Right cardiac atrium (tissue), 5 donors: ENCODE measurements around the gene PCSK4. TPM values are rescaled to one million over a fixed set of nuclear protein-coding genes. Genes with fewer than 3 reads are reported as not detected.
A peak's percentile ranks its signal among the peaks of the same experiment; 100 is the strongest.
"Not testable (repeated sequence)": the region's sequence is repeated elsewhere in the genome, so short reads cannot be mapped to it uniquely, and the experiment has no call there.

Experiments
- ATAC-seq, 2 donors: fragments of 200-7000 bp; cut with Tn5 transposase; one replicate each; pipeline versions ENCODE4 v1.8.0 to v1.9.1; 2020; ENCODE audit warnings: moderate library complexity in 2 of 2, mild to moderate bottlenecking in 1 of 2
- DNase-seq, 3 donors: peaks; one replicate each; pipeline ENCODE4 v3.0.0-alpha.2; 2020
- H3K27ac ChIP-seq: one replicate; pipeline ENCODE4 v1.5.1; 2013; ENCODE audit warnings: mild to moderate bottlenecking, low read length, control low read depth, moderate library complexity
- H3K27me3 ChIP-seq: one replicate; pipeline ENCODE4 v1.6.1; 2013; ENCODE audit not compliant: control insufficient read depth, insufficient read depth
- H3K4me1 ChIP-seq: one replicate; pipeline ENCODE4 v1.6.1; 2013; ENCODE audit warnings: low read length; ENCODE audit not compliant: control insufficient read depth, insufficient read depth
- H3K4me3 ChIP-seq: one replicate; pipeline ENCODE4 v1.5.1; 2013; ENCODE audit warnings: low read length, control low read depth
- H3K9me3 ChIP-seq: one replicate; pipeline ENCODE4 v1.6.1; 2013; ENCODE audit warnings: low read length; ENCODE audit not compliant: control insufficient read depth
- WGBS: extraction: QIAGEN DNeasy Blood & Tissue Kit; methylation state at CpG from one replicate; pipeline ENCODE4 v1.1.7; 2013; 5-methylcytosine and 5-hydroxymethylcytosine counted together
- intact Hi-C, 4 donors: fragments of 100-400 bp; cut with DNase I; formaldehyde crosslinking; loops; one replicate each; pipeline versions ENCODE4 v1.11.0 to v1.14.0; 2022 to 2023
- long read RNA-seq, 4 donors: library from polyadenylated mRNA; unstranded; transcript quantifications; one replicate each; pipeline ENCODE4 v2.0.0, GENCODE V29; 2020 to 2021
- polyA plus RNA-seq: library from polyadenylated mRNA; stranded (reverse); fragments of 200-250 nt; gene quantifications from one replicate; pipeline ENCODE4 v1.2.3, GENCODE V29; 2013
- total RNA-seq, 4 donors: library from RNA; stranded (reverse); fragmentation: NEBNext Ultra II Directional; extraction: Animal tissue kit (Norgen Biotek cat#: 25700); gene quantifications; one replicate each; pipeline ENCODE4 v1.2.1, GENCODE V29; 2021
- donor health status: healthy with polysubstance abuse.
- donor health status: DM: no; HTN: yes; CAD: no.
- donor health status: DM: no; HTN: no; CAD: no.
- donor health status: DM: no; HTN: yes; CAD: no; lungs with severe emphysema.
- donor health status: DM: yes; HTN: yes; CAD: no.

Gene PCSK4
- total RNA-seq (1 to 10 TPM in 3 of 4 donors, under 1 TPM in 1; 0.33 to 2.4 (median 1.4) TPM), polyA plus RNA-seq (1.7 TPM)
- long read RNA-seq, donor 1, partial matches to known transcripts, result 0 of 5 reads
- long read RNA-seq, donor 1, other reads (novel, unspliced or antisense), result 5 of 5 reads
- long read RNA-seq, donor 2, partial matches to known transcripts, result 0 of 2 reads
- long read RNA-seq, donor 2, other reads (novel, unspliced or antisense), result 2 of 2 reads
- long read RNA-seq, donor 3, partial matches to known transcripts, result 0 of 2 reads
- long read RNA-seq, donor 3, other reads (novel, unspliced or antisense), result 1 of 2 reads
- long read RNA-seq, donor 4, partial matches to known transcripts, result 0 of 2 reads
- long read RNA-seq, donor 4, other reads (novel, unspliced or antisense), result 1 of 2 reads

DNA sequence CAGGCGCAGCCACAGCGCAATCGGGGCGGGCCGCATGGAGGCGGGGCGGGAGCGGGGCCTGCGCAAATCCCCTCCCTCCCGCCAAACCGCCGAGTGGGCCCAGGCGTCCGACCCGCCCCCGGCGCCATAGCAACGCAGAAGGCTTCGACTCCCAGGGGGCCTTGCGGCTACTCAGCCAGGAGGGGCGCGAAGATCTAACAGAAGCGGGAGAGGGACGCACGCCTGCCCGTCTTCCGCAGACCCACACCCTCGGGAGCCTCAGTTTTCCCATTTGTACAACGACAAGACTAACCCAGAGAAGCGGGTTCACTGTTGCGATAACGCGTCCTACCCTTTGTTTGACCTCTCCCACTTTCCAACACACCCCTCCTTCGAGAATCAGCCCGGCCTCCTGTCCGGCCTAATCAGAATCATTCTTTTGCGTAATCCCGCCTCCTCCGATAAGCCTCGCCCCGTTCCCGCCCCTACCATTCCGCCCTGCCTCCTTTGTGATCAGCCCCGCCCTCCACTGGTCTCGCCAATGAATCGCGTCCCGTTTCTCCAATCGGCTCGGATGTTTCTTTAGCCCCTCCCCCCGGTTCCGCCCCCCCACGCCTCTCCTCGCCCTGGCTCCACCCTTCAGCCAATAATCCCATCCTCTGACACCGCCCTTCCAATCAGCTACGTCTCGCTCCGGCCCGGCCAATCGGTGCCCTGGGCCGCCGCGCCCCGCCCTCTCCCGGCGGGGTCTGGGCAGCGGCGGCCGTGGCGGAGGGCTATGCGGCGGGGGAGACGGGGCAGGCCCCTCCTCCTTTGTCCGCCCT is at the start of gene PCSK4:
TSS of gene PCSK4 (minus strand) at position 40 of the 803 bp plus-strand sequence. CDS start at position 36, 4 bp downstream.
- Histone ChIP-seq H3K9me3 (no peaks in the 10 kb centered on the region), H3K27me3 (no peaks in the 10 kb centered on the region), H3K4me3 (peak within 1 kb of the TSS; percentile 42), H3K4me1 (no peaks in the 10 kb centered on the region), H3K27ac (peak within 1 kb of the TSS; percentile 50)
- intact Hi-C loops, result no loop called here
- whole genome bisulfite sequencing, result under 1% methylated on average over 74 of the region's 74 CpGs
- ATAC-seq (peak; percentile 95 to 96), DNase-seq (peak; percentile 98 to 99 (median 99))

DNA sequence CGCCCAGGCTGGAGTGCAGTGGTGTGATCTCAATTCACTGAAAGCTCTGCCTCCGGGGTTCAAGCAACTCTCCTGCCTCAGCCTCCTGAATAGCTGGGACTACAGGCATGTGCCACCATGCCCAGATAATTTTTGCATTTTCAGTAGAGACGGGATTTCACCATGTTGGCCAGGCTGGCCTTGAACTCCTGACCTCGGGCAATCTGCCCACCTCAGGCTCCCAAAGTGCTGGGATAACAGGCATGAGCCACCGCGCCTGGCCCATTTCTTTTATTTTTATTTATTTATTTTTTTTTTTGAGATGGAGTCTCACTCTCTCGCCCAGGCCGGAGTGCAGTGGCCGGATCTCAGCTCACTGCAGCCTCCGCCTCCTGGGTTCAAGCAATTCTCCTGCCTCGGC is 49.6 kb upstream of the PCSK4 start:
- H3K4me3 ChIP-seq, H3K27me3 ChIP-seq, DNase-seq, H3K27ac ChIP-seq, ATAC-seq, H3K4me1 ChIP-seq, H3K9me3 ChIP-seq: not testable (repeated sequence)
- intact Hi-C loops, result loop anchor here (2.0 to 10.0 kb wide), 2 partner anchors 225 kb away; no protein-coding TSS in a partner anchor
- WGBS, result 85% methylated on average over 11 of the region's 11 CpGs

DNA sequence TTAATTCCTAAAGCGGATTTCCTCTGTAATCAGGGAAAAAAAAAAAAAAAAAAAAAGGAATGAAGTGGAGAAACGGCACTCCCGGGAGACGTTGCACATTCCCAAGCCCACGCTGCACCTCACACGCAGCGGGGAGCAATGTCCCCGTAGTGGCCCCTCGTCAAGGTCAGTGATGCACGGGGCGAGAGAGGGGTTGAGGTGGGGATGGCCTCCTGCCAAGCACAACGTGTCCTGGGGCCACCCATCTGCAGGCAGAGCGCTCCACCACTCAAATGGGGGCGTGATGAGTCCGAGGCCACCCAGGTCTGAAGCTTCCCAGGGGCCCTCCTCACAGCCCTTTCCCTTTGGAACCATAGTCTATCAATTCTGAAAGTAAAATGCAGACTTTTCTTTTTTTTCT is 48.8 kb upstream of the PCSK4 start:
- Histone ChIP-seq H3K9me3 (no peaks in the 10 kb centered on the region), H3K27me3 (no peaks in the 10 kb centered on the region), H3K4me1 (no peaks in the 10 kb centered on the region), H3K27ac (no peak overlapping the region), H3K4me3 (no peak overlapping the region)
- ATAC-seq, result peak in 1 of 2 donors; percentile 17
- whole genome bisulfite sequencing, result 25% methylated on average over 15 of the region's 15 CpGs
- no peak for DNase-seq
- intact Hi-C loops, result loop anchor here in 1 of 4 donors (2.0 kb wide), 1 partner anchor 226 kb away; no protein-coding TSS in a partner anchor

DNA sequence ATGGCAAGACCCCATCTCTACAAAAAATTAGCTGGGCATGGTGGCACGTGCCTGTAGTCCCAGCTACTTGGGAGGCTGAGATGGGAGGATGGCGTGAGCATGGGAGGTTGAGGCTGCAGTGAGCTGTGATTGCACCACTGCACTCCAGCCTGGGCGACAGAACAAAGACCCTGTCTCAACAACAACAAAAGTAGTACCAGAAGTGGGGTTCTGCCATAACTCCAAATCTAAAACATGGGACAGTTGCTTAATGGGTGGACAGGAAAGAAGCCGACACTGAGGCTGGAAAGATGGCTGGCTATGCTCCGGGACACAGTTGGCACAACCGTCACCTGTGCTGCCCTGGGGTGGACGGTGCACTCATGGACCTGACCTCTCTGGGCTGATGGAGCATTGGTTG is 45.5 kb upstream of the PCSK4 start:
- peak in 1 of 3 donors; percentile 20 for DNase-seq
- H3K9me3 ChIP-seq, H3K27ac ChIP-seq, H3K4me1 ChIP-seq, H3K4me3 ChIP-seq, intact Hi-C loops, H3K27me3 ChIP-seq, ATAC-seq: not testable (repeated sequence)
- WGBS, result 92% methylated on average over 7 of the region's 7 CpGs

DNA sequence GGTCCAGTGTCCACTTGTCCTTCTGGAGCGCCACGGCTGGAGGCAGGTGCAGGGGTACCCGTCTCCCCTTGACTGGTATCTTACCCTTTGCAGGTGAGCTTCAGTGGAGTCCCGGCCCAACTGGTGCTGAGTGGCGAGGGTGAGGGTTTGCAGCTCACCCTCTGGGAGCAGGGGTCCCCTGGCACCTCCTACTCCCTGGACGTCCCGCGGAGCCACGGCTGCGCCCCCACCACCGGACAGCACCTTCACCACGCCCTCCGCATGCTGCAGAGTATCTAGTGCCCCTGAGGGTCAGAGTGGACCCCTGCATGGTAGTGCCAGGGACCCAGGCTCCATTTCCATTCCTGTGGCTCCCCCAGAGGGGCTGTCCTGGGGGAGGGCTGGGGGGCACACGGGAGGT is 44.8 kb upstream of the PCSK4 start:
- no peaks in the 10 kb centered on the region for H3K27me3 ChIP-seq
- intact Hi-C loops, result no loop called here
- H3K9me3 ChIP-seq, result no peaks in the 10 kb centered on the region
- DNase-seq (peak in 2 of 3 donors; percentile 24 to 42), ATAC-seq (no peak)
- WGBS, result 87% methylated on average over 14 of the region's 14 CpGs
- no peak overlapping the region for H3K27ac ChIP-seq
- H3K4me3 ChIP-seq, result no peak overlapping the region
- no peaks in the 10 kb centered on the region for H3K4me1 ChIP-seq

DNA sequence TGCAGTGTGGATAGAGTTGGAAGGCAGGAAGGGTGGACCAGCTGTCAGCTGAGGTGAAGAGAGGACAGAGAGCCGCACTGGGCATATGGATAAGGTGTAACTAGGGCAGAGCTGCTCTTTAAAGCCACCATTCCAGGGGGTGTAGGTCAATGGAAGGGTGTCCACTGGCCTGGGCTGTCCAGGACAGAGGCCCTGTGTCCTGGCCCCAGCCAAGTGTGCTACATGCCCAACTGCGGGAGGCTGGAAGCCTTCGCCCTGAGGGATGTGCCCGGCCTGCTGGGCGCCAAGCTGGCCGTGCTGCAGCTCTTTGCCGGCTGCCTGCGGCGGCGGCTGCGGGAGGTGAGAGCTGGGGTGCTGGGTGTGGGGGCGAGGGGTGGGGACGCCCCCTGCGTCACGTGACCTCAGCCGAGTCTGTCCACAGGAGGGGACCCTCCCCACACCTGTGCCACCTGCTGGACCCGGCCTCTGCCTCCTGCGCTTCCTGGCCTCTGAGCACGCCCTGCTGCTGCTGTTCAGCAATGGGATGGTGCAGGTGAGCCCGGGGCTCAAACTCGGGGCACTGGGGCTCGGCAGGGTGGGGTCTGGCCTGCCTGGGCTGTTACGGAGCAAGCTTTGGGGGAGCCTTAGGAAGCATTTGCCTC is 43.5 kb upstream of the PCSK4 start:
- Histone ChIP-seq H3K9me3 (no peaks in the 10 kb centered on the region), H3K27ac (no peak overlapping the region), H3K27me3 (no peaks in the 10 kb centered on the region), H3K4me1 (no peaks in the 10 kb centered on the region), H3K4me3 (no peak overlapping the region)
- intact Hi-C loops, result no loop called here
- WGBS, result 79% methylated on average over 23 of the region's 23 CpGs
- peak in 2 of 3 donors; percentile 16 to 19 for DNase-seq
- peak in 1 of 2 donors; percentile 19 for ATAC-seq

DNA sequence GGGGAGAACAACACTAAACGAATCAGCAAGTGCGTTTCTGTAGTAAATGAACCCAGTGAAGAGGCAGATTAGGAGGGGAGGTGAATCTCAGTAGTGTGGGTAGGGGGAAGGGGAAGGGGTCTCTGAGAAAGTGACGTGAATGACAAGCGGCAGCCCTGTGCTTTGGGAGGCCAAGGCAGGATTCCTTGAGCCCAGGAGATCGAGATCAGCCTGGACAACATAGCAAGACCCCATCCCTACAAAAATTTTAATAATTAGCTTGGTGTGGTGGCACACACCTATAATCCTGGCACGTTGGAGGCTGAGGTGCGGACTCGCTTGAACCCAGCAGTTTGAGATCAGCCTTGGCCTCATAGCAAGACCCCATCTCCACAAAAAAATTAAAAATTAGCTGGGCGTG is 41.9 kb upstream of the PCSK4 start:
- H3K4me3 ChIP-seq, result no peak overlapping the region
- WGBS, result 90% methylated on average over 9 of the region's 9 CpGs
- H3K27ac ChIP-seq, result no peak overlapping the region
- H3K9me3 ChIP-seq, result no peaks in the 10 kb centered on the region
- H3K27me3 ChIP-seq, result no peaks in the 10 kb centered on the region
- ATAC-seq (no peak), DNase-seq (no peak)
- no peaks in the 10 kb centered on the region for H3K4me1 ChIP-seq
- intact Hi-C loops, result no loop called here

DNA sequence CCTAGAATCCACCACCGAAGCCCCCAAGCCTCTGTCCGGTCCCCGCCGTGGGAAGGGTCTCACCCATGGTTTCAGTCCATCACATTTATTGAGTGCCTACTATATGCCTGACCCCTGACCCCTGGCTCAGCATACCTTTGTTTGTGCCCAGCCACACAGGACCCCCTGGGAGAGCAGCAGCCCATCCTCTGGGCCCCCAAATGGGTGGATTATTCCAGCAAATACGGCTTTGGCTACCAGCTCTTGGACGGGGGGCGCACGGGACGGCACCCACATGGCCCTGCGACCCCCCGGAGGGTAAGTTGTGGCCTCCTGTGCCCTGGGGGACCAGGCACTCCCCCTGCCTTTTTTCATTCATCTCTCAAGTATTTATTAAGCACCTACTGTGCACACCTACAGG is 41.4 kb upstream of the PCSK4 start:
- H3K9me3 ChIP-seq, result no peaks in the 10 kb centered on the region

DNA sequence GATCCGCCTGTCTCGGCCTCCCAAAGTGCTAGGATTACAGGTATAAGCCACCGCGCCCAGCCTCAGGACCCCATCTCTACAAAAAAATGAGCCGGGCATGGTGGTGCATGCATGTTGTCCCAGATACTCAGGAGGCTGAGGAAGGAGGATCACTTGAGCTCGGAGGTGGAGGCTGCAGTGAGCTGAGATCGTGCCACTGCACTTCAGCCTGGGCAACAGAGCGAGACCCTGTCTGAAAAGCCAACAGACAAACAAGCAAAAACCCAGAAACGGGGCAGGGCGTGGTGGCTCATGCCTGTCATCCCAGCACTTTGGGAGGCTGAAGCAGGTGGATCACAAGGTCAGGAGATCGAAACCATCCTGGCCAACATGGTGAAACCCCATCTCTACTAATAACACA is 40.7 kb upstream of the PCSK4 start:
- H3K27ac ChIP-seq, ATAC-seq, H3K4me1 ChIP-seq, intact Hi-C loops, H3K27me3 ChIP-seq, H3K9me3 ChIP-seq, H3K4me3 ChIP-seq: not testable (repeated sequence)
- WGBS, result 92% methylated on average over 11 of the region's 11 CpGs
- peak in 2 of 3 donors; percentile 6 to 27 for DNase-seq

More for the DNA sequence above, 41.4 kb upstream of the PCSK4 start:
- WGBS, result 85% methylated on average over 11 of the region's 11 CpGs
- H3K27me3 ChIP-seq, result no peaks in the 10 kb centered on the region
- no peak overlapping the region for H3K27ac ChIP-seq
- intact Hi-C loops, result no loop called here
- no peaks in the 10 kb centered on the region for H3K4me1 ChIP-seq
- ATAC-seq (no peak), DNase-seq (peak in 2 of 3 donors; percentile 30 to 32)
- no peak overlapping the region for H3K4me3 ChIP-seq

DNA sequence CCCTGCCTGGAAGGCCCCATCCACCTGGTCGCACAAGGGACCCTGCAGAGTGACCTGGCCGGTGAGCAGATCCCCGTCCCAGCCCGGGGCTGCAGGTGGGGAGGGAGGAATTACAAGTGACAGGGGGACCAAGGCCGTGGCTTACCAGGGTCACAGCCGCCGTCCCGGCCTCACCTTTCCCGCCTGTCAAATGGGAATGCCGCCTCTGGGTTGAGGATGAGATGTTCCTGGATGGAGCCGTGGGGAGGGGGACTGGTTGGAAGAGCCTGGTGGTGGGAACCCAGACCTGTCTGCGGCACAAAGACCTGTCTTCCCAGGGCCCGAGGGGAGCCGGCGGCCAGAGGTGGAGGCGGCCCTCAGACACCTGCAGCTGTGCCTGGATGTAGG is 39.3 kb upstream of the PCSK4 start:
- H3K27ac ChIP-seq, result no peak overlapping the region
- no peaks in the 10 kb centered on the region for H3K9me3 ChIP-seq
- H3K4me3 ChIP-seq, result no peak overlapping the region
- no peaks in the 10 kb centered on the region for H3K4me1 ChIP-seq
- intact Hi-C loops, result no loop called here
- 80% methylated on average over 16 of the region's 16 CpGs for WGBS
- DNase-seq (peak in 2 of 3 donors; percentile 29 to 42), ATAC-seq (no peak)
- H3K27me3 ChIP-seq, result no peaks in the 10 kb centered on the region
